H1 (cell line): Measurements from ENCODE around the gene MOB3C. TPM values are rescaled to one million over a fixed set of nuclear protein-coding genes. Genes with fewer than 3 reads are reported as not detected.

ENCODE experiments used
- BCL11A ChIP-seq, 2 experiments: IDR thresholded peaks; one replicate each; pipeline ENCODE4 v1.6.1; 2011; ENCODE audit warnings: low read depth in 2 of 2, low read length in 2 of 2, mild to moderate bottlenecking in 2 of 2
- EGR1 ChIP-seq: IDR thresholded peaks from 2 replicates; pipeline ENCODE4 v1.6.1; 2011; ENCODE audit warnings: low read depth, low read length, borderline replicate concordance
- JUN ChIP-seq: IDR thresholded peaks from 2 replicates; pipeline ENCODE4 v1.6.1; 2011; ENCODE audit warnings: low read depth, mild to moderate bottlenecking, improper control_type of control experiment, low read length
- RNF2 ChIP-seq: fragments of 200-900, 300-1000 bp; sonication (generic); IDR thresholded peaks from 2 replicates; pipeline ENCODE4 v1.7.1; 2016; ENCODE audit warnings: borderline replicate concordance, low read depth, mild to moderate bottlenecking, antibody characterized with exemption, low read length; ENCODE audit not compliant: poor library complexity, severe bottlenecking; ENCODE audit errors: missing control alignments
- SUZ12 ChIP-seq: fragments of 200-600 bp; sonication (generic); IDR thresholded peaks from 2 replicates; pipeline ENCODE4 v1.6.1; 2012; ENCODE audit warnings: mild to moderate bottlenecking, inconsistent platforms, low read length, moderate library complexity, mixed read lengths
- polyA plus RNA-seq, 7 experiments: library from polyadenylated mRNA; depleted of rRNA in 3 of 7; stranded (reverse) in 5 of 7; unstranded in 2 of 7; fragments of >200 nt in 5 of 7; fragments of 200-250 nt in 2 of 7; gene quantifications; 1 replicate in 5 of 7; 2 replicates in 1 of 7; 4 replicates in 1 of 7; pipeline versions ENCODE4 v1.2.1 to v1.2.3, GENCODE V29; 2011 to 2013; ENCODE audit warnings: missing spikeins in 2 of 7, mixed read lengths in 2 of 7
- total RNA-seq: library from RNA; stranded (reverse); fragmentation: NEBNext Ultra II Directional; extraction: Animal tissue kit (Norgen Biotek cat#: 25700); gene quantifications from 2 replicates; pipeline ENCODE4 v1.2.1, GENCODE V29; 2021
- TF ChIP-seq, protein P1 (sequence below): IDR thresholded peaks from 2 replicates; pipeline ENCODE4 v1.6.1; 2011; ENCODE audit warnings: low read depth, mild to moderate bottlenecking, low read length; ENCODE audit not compliant: insufficient read depth

MOB3C gene
- total and polyA plus RNA-seq, 2 of the 8 experiments (the other 6 are each of a cell fraction or from before 2014, with no cell fraction given): 5.8 to 6.6 TPM

DNA sequence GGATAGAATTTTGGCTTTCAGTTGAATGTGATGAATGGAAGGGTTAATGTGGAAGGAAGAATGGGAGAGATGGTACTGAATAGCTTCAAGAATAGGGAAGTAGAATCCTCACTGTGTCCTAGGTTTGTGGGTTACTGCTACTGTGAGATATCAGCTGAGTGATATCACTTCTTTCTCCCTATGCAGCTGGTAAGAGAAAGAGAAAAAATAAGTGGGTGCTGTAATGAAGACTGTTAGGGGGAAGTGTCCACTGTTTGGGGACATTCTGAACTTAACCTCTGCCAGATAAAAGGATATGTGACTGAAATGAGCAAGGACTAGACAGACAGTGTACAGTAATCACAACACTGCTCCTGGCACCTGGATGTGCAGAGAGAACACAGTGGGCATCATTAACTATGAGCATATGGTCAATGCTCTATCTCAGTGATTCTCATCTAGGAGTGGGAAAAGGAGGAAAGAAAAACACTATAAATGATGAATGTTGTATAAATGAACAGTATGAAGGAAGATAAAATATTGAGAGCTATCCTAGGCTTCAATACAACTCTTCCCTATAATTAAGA, 25.6 kb upstream of the MOB3C start (continued):
- TF ChIP-seq SUZ12: no peak
- TF ChIP-seq RNF2: no peak
- TF ChIP-seq JUN: no peak
- no peak for TF ChIP-seq EGR1
- no peak for TF ChIP-seq BCL11A (IDR thresholded peaks at IDR 0.05; ENCODE audit: low read depth in 2 of 2, low read length in 2 of 2)
- TF ChIP-seq, protein P1, sequence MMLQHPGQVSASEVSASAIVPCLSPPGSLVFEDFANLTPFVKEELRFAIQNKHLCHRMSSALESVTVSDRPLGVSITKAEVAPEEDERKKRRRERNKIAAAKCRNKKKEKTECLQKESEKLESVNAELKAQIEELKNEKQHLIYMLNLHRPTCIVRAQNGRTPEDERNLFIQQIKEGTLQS: no peak
- TF ChIP-seq, all 59 proteins: peak for 0
